Breast epithelium (tissue), 3 donors: ENCODE results near the gene NOSIP.

ENCODE experiments used
- POLR2A ChIP-seq: fragments of 450-650 bp; IDR thresholded peaks from one replicate; pipeline ENCODE4 v1.6.1; 2016; ENCODE audit warnings: antibody characterized with exemption, mild to moderate bottlenecking, moderate library complexity
- POLR2AphosphoS5 ChIP-seq, 3 donors: sonication (generic); formaldehyde crosslinking; IDR thresholded peaks; one replicate each; pipeline ENCODE4 v1.6.1; 2017; ENCODE audit warnings: antibody characterized with exemption in 3 of 3

- TF ChIP-seq POLR2A (no peak), POLR2AphosphoS5 (IDR thresholded peaks at IDR 0.05) (no peak)
Observed at GRCh38 chr19:49596407-49596806, 16.1 kb upstream of the NOSIP start.
